Occipital lobe (tissue), 2 donors: Measurements from ENCODE around the gene TEAD3. TPM values are rescaled to one million over a fixed set of nuclear protein-coding genes. Genes with fewer than 3 reads are reported as not detected.

ENCODE experiments used
- DNase-seq: peaks from one replicate; lab custom pipeline; 2025; lab: John Stamatoyannopoulos, UW
- total RNA-seq: library from RNA; depleted of rRNA; stranded (reverse); fragments of >200 nt; gene quantifications from one replicate; pipeline ENCODE4 v1.2.3, GENCODE V29; 2014

Gene TEAD3
- total RNA-seq, 1 donor from 2014 or later: 0.16 TPM

DNA sequence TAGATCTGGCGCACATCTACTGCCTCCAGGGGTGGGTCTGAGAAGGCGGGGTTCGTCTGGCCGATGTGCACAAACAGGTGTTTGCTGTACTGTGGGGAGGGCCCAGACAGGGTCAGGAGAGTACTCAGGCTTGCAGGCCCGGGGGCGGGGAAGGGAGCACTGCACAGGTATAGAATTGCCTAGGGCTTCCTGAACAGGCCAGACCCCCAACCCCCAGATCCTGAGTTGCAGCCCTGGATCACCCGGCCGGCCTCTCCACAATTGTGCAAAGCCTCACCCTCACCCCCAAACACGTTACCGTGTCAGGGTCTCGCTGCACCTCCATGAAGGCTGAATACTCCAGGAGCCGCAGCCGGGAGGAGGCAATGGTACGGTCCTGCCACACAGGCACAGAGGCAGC is 20.9 kb downstream of the TEAD3 start:
- DNase-seq: no peak

GRCh38 chr6:35475573-35475972 is 21.3 kb downstream of the TEAD3 start:
- no peak for DNase-seq

GRCh38 chr6:35474942-35475570 is 21.8 kb downstream of the TEAD3 start:
- DNase-seq: no peak

DNA sequence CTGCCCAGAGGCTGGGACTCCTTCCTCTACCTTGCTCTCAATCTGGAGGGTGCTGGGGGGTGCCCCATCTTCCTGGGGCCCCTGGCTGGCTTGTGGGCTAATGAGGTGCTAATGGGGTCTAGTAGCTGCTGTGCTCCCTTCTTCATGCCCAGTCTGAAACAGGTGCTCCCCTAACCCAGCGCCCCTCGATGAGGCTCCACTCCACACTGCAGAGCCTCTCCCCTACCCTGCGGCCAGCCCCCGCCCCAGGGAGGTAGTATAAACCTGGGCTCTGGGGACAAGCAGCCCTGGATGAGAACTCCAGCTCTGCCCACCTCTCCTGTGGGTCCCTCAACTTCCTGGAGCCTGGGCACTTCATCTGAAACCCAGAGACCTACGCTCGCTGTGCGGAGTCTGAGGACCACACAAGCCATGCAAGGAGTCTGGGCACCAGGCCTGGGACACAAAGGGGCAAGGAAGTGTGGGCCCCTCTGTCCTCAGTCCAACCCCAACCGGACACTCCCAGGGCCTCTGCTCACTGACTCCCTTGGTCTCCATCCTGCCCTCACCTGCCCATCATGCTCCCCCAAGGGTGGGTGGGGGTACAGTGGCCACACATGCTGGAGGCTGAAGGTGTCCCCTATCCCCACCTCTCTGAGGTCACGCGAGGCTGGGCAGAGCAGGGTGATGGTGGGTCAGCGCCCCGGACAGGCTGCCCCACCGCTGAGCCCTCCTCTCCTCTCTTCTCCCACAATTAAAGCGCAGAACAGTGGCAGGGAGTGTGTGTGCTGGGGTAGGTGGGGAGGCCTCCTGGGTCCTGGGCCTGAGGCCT is 22.5 kb downstream of the TEAD3 start:
- no peak for DNase-seq

DNA sequence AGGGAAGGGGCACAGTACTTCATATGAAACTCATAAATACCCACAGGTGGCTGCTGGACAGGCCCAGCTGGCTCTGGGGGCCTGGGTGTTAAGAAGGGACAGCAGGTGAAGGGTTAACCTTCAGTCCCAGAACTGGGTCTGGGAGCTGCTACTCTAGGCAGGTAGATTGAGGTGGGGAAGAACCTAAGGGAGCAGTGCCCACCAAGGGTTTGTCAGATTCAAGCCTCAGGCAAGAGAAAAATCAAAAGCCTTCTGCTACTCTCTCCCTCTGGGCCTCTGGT is 23.1 kb downstream of the TEAD3 start:
- DNase-seq: no peak

DNA sequence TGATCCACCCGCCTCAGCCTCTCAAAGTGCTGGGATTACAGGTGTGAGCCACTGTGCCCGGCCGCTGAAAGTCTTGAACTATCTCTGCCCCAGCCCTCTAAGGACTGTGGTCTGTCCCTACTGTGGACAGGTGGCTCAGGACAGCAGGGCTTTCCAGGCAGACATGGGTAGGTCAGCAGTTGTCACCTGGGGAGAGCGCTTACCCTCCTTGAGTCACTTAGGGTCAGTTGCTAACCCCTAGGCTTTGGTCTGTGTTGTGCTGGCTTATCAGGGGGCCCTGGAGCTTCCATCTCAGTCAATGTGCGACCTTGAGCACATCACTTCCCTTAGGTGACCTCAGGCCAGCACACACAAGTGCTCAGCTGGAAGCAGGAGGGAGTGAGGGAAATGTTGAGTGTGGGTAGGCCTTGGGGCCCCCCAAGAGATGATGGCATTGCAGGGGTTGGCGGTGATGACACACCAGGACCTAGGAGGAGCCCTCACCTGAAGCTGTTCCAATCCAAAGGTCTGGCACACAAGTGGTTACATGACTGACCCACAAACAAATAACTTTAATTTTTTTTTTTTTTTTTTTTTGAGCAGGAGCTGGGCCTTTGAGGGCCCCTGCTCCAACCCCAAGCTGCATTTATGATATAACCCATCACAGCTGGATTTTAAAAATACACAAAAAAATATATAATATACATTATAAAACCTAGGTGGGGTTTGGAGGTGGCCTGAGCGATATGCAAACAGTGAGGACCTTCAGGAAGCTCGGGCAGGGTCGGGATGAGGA is 23.6 kb downstream of the TEAD3 start:
- DNase-seq: no peak

DNA sequence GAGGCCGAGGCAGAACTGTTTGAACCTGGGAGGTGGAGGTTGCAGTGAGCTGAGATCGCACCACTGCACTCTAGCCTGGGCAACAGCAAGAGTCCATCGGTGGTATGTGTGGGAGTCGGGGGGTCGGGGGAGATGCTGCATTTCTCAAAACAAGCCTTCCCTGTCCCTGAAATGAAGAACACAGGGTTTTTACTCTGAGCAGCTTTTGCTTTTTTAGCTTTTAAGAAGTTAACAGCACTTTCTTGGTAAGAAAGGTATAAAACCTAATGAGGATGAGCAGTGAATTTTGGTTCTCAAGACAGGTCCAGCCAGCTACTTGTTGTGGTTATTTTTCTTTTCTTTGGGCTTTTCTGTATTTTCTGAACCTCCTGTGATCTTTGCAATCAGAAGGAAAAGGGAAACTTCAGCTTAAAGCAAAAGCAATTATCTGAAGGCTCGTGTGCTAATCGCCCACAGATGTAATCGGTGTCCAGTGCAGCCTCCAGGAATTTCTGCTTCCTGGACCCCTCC is 25.0 kb downstream of the TEAD3 start:
- no peak for DNase-seq

DNA sequence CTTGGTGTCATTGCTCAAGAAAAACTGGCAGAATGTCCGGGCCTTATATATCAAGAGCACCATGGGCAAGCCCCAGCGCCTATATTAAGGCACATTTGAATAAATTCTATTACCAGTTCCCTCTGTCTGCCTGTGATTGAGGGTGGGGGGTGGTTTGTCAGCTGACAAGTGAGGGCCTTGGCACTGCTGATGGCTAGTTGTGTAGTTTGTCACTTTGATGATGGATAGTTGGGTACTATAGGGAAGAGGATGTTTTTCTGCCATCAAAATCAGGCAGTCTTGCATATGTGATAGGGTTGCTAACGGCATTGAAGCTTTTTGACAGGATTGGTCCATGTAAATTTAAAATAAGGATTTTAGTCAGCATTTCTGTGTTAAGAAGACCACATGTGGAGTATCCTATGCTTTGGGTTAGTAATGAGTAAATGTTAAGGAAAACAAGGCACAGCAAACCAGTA is 26.2 kb downstream of the TEAD3 start:
- no peak for DNase-seq

DNA sequence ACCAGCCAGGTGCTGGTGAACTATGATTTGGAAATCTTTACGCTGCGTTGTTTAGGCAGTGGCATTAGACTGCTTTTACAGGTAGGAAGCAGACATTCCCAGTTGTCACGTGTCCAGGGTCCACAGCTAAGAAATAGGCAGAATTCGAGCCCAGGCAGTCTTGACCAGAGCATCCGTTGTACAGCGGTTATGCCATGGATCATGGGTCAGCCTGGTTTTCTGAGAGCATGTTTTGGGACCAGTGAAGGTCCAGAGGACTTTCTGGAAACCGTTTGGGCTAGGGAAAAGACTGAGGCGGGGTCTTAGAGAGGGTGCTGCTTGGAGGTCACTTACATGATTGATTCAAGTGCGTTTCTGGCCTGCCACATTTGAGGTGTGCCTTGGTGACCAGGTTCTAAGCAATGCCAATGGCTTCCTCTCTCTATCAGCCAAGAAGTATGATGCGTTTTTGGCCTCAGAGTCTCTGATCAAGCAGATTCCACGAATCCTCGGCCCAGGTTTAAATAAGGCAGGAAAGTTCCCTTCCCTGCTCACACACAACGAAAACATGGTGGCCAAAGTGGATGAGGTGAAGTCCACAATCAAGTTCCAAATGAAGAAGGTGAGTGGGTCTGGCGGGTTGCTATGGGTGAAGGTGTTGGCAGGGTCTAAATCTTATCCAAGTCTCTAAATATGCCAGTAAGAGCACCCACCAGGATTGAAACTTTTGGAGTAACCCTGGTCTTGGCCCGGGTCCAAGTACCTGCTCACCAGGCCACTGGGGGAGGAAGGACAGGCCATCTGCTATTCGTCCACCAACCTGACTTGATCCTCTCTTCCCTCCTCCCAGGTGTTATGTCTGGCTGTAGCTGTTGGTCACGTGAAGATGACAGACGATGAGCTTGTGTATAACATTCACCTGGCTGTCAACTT is 26.9 kb downstream of the TEAD3 start:
- DNase-seq: no peak

GRCh38 chr6:35468980-35469750 is 27.7 kb downstream of the TEAD3 start:
- DNase-seq: no peak

- peak; percentile 92 for DNase-seq
Measured at GRCh38 chr6:35468181-35468979, 28.5 kb downstream of the TEAD3 start, which contains the start of gene RPL10A. RPL10A (plus strand) TSS chr6:35468401; CDS start chr6:35468435, 34 bp downstream.

DNA sequence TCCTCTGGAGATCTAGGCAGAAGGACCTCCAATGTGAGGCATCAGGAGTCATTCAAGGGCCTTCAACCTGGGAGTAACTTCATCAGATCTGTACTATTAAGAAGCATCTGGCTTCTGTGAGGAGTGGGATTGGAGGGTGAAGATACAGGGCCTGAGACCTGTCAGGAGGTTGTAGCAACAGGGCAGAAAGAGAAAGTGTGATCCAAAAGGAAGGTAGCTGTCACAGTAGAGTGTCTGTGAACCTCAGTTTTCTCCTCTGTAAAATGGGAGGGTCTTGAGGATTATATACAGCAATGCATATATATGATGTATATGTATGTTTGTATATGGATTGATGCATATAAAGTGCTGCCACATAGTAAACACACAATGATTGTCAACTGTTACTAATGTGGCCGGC is 31.2 kb downstream of the TEAD3 start:
- no peak for DNase-seq

DNA sequence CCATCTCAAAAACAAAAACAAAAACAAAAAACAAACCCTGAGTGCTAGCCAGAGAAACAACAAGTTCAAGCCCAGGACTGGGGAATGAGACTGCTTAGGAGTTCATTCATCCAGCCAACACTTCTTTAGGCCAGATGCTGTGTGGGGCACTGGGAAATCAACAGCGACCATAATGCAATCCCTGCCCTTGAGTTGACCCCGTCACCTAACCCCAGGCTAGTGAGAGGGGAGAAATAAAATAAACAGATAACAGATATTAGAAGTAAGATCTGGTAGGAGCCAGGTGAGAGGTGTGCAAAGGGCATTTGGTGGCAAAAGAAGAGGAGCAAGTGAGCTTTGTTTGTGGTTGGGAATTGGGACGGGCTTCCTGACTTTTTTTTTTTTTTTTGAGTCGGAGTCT is 33.6 kb downstream of the TEAD3 start:
- no peak for DNase-seq

DNA sequence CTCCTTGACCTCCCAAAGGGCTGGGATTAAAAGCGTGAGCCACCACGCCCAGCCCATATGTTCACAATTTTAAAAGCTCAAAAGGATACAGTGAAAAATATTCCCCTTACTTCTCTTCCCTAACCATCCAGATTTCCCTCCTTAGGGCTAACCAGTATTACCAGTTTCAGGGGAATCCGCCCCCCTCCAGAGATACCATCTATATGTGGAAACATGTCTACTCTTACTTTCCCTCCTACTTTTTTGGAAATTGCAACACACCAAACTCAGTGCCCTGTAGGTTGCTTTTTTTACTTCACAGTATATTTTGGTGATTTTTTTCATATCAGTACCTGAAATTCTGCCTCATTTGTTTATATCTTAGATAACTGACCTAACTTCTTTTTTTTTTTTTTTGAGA is 35.6 kb downstream of the TEAD3 start:
- DNase-seq: no peak

GRCh38 chr6:35457907-35458306 is 39.0 kb downstream of the TEAD3 start:
- no peak for DNase-seq

- DNase-seq: no peak
Measured at GRCh38 chr6:35454391-35455110, 42.3 kb downstream of the TEAD3 start.

- DNase-seq: no peak
Measured at GRCh38 chr6:35453236-35453635, 43.6 kb downstream of the TEAD3 start.

- DNase-seq: peak; percentile 82
Measured at GRCh38 chr6:35452183-35453090, 44.4 kb downstream of the TEAD3 start, which contains the start of gene FANCE. FANCE (plus strand) TSS chr6:35452338; CDS start chr6:35452546, 208 bp downstream.
